CD4-positive, alpha-beta memory T cell (primary cell): ENCODE data around the gene FAM161B. TPM values are rescaled to one million over a fixed set of nuclear protein-coding genes. Genes with fewer than 3 reads are reported as not detected.
"Not testable (repeated sequence)": the region's sequence is repeated elsewhere in the genome, so short reads cannot be mapped to it uniquely, and the experiment has no call there.

ENCODE experiments used
- CTCF ChIA-PET: fragments of 350-600 bp; sonication (Branson Sonifier 250); formaldehyde crosslinking; loops from one replicate; lab custom pipeline; 2021; ENCODE audit warnings: inconsistent platforms; ENCODE audit not compliant: partially characterized antibody; lab: Charles Lee
- POLR2A ChIA-PET: fragments of 350-600 bp; sonication (Branson Sonifier 250); formaldehyde crosslinking; loops from one replicate; lab custom pipeline; 2021; ENCODE audit not compliant: partially characterized antibody; lab: Charles Lee
- DNase-seq, 5 donors: peaks; one replicate each; pipeline versions ENCODE4 v3.0.0 to v3.0.0-alpha.2; 2020 to 2022; ENCODE audit warnings: mixed read lengths in 1 of 5
- H3K27ac ChIP-seq: one replicate; pipeline ENCODE4 v1.7.0; 2013; ENCODE audit warnings: low read depth, low read length
- H3K27me3 ChIP-seq: 2 replicates; pipeline ENCODE4 v1.7.0; 2013; ENCODE audit warnings: mild to moderate bottlenecking, low read length, moderate library complexity; ENCODE audit not compliant: insufficient read depth
- H3K36me3 ChIP-seq: 2 replicates; pipeline ENCODE4 v1.7.0; 2013; ENCODE audit warnings: mild to moderate bottlenecking, low read length, moderate library complexity; ENCODE audit not compliant: insufficient read depth
- H3K4me1 ChIP-seq: 2 replicates; pipeline ENCODE4 v1.7.0; 2013; ENCODE audit warnings: mild to moderate bottlenecking, low read length, moderate library complexity; ENCODE audit not compliant: insufficient read depth
- H3K4me3 ChIP-seq, 2 donors: one replicate each; pipeline ENCODE4 v1.7.0; 2013; ENCODE audit warnings: low read length in 2 of 2, mild to moderate bottlenecking in 1 of 2
- H3K9me3 ChIP-seq, 2 donors: one replicate each; pipeline ENCODE4 v1.7.0; 2013; ENCODE audit warnings: low read length in 2 of 2, control low read depth in 1 of 2; ENCODE audit not compliant: control insufficient read depth in 1 of 2
- H3K27ac Mint-ChIP-seq, 7 donors: one replicate each; pipeline ENCODE4 v1.8.0; 2020 to 2021; ENCODE audit warnings: mixed read lengths in 7 of 7, mild to moderate bottlenecking in 6 of 7, inconsistent platforms in 3 of 7, moderate library complexity in 3 of 7
- H3K27me3 Mint-ChIP-seq, 2 donors: one replicate each; pipeline ENCODE4 v1.8.0; 2020 to 2021; ENCODE audit warnings: mixed read lengths in 2 of 2
- H3K36me3 Mint-ChIP-seq, 2 donors: one replicate each; pipeline ENCODE4 v1.8.0; 2020 to 2021; ENCODE audit warnings: mixed read lengths in 2 of 2, inconsistent platforms in 1 of 2, mild to moderate bottlenecking in 1 of 2
- H3K4me1 Mint-ChIP-seq, 4 donors: one replicate each; pipeline ENCODE4 v1.8.0; 2020 to 2021; ENCODE audit warnings: mixed read lengths in 4 of 4, mild to moderate bottlenecking in 1 of 4
- H3K4me3 Mint-ChIP-seq, 8 donors: one replicate each; pipeline ENCODE4 v1.8.0; 2020 to 2021; ENCODE audit warnings: mixed read lengths in 8 of 8, mild to moderate bottlenecking in 7 of 8, moderate library complexity in 6 of 8, inconsistent platforms in 3 of 8
- H3K9me3 Mint-ChIP-seq, 8 donors: one replicate each; pipeline ENCODE4 v1.8.0; 2020 to 2021; ENCODE audit warnings: mixed read lengths in 8 of 8, mild to moderate bottlenecking in 5 of 8, inconsistent platforms in 3 of 8, moderate library complexity in 1 of 8
- intact Hi-C: fragments of 100-400 bp; cut with micrococcal nuclease; formaldehyde crosslinking; loops from one replicate; pipeline ENCODE4 v1.15.1; 2023
- polyA plus RNA-seq, 2 donors: library from polyadenylated mRNA; unstranded; fragments of 300-500 nt; fragmentation: Illumina TruSeq; gene quantifications; one replicate each; pipeline ENCODE4 v1.2.3, GENCODE V29; 2021
- total RNA-seq, 2 experiments: library from RNA; stranded (reverse); gene quantifications; one replicate each; pipeline ENCODE4 v1.2.3, GENCODE V29; 2021

The FAM161B gene
- total and polyA plus RNA-seq, 4 experiments from 2014 or later = 0.59 to 6.5 (median 4.8) TPM

DNA sequence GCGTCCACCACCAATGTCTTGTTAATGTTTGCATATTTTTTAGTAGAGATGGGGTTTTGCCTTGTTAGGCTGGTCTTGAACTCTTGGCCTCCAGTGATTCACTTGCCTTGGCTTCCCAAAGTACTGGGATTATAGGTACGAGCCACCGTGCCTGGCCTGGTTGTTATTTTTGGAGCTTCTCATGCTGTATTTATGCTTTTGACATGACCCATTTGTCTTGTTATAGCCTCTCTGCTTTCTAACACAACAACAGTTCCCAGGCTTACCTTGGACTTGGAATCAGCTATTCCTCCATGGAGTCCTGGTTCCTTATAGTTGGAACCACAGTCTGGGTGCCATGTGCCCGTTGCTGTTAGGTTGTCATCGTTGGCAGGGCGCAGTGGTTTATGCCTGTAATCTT is 33.6 kb downstream of the FAM161B start:
- no peak overlapping the region for H3K4me3 ChIP-seq
- ChIA-PET CTCF (no interaction called here), POLR2A (no interaction called here)

DNA sequence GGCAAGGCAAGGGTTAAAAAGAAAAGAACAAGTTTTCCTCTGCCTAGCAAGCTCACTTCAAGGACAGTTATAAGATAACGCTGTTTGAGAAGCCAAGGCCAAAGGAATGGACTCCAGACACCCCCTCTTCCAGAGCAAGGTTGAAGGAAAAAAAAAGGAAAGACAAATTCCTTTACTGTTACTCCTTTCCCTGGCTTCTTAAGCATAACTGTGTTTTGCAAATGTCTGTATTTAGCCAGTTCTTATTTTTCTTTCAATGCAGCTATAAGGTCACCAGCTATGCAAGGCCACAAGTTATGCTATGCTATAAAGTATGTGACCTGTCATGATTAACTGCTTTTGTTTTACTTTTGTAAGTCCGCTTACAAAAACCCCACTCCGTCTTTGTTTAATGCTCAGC is 36.6 kb downstream of the FAM161B start:
- H3K4me1 ChIP-seq = no peaks in the 10 kb centered on the region
- Mint-ChIP-seq H3K27me3 (no peaks in the 10 kb centered on the region), H3K36me3 (peaks cover 62 to 68% of the 10 kb centered on the region in 2 donors), H3K9me3 (peaks cover 0 to 15% (median 9%) of the 10 kb centered on the region in 8 donors), H3K4me1 (peaks cover 0 to 11% (median 7%) of the 10 kb centered on the region in 4 donors), H3K27ac (no peak overlapping the region), H3K4me3 (no peak overlapping the region)
- H3K36me3 ChIP-seq = peaks cover 41% of the 10 kb centered on the region
- ChIA-PET CTCF (no interaction called here), POLR2A (no interaction called here)
- no peak overlapping the region for H3K27ac ChIP-seq
- no peak overlapping the region for H3K4me3 ChIP-seq
- no peaks in the 10 kb centered on the region for H3K27me3 ChIP-seq
- no peaks in the 10 kb centered on the region for H3K9me3 ChIP-seq
- DNase-seq = no peak
- intact Hi-C loops = no loop called here

More for the DNA sequence above, 33.6 kb downstream of the FAM161B start:
- Mint-ChIP-seq H3K4me1 (peaks cover 0 to 5% (median 4%) of the 10 kb centered on the region in 4 donors), H3K36me3 (peaks cover 53 to 58% of the 10 kb centered on the region in 2 donors), H3K4me3 (no peak overlapping the region), H3K27ac (peak overlapping the region in 2 of 7 donors; percentile 7 to 65), H3K27me3 (no peaks in the 10 kb centered on the region), H3K9me3 (peaks cover 0 to 15% (median 6%) of the 10 kb centered on the region in 8 donors)
- H3K9me3 ChIP-seq = no peaks in the 10 kb centered on the region
- H3K27ac ChIP-seq = no peak overlapping the region
- no peaks in the 10 kb centered on the region for H3K4me1 ChIP-seq
- DNase-seq = no peak
- intact Hi-C loops = no loop called here
- peaks cover 36% of the 10 kb centered on the region for H3K36me3 ChIP-seq
- no peaks in the 10 kb centered on the region for H3K27me3 ChIP-seq

DNA sequence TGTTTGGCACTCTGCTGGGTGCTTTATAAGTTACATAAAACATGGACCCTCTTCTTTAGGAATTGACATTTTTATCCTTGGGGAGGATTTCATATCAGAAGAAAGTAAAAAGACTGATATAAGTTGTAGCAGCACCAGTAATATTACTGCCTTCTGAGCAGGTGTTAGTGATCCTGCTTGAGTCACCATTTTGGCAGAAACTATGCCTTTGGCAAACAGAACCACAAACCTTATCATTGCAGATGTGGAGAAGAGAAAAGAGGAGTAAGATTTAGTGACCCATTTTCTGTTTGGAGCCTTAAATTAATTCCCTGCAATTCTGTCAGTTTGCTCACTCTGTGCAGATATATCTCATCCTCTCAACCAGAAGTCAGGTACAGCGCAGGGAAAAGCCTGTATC is 40.2 kb downstream of the FAM161B start:
- ChIA-PET POLR2A (no interaction called here), CTCF (no interaction called here)
- Histone ChIP-seq H3K4me3 (no peak overlapping the region), H3K36me3 (peaks cover 52% of the 10 kb centered on the region), H3K27ac (no peak overlapping the region), H3K27me3 (no peaks in the 10 kb centered on the region), H3K4me1 (no peaks in the 10 kb centered on the region), H3K9me3 (no peaks in the 10 kb centered on the region)
- no peak overlapping the region for H3K4me3 Mint-ChIP-seq
- H3K9me3 Mint-ChIP-seq = peaks cover 0 to 15% (median 9%) of the 10 kb centered on the region in 8 donors
- no peaks in the 10 kb centered on the region for H3K27me3 Mint-ChIP-seq
- peak overlapping the region in 5 of 7 donors; percentile 12 to 79 (median 28) for H3K27ac Mint-ChIP-seq
- intact Hi-C loops = no loop called here
- no peak for DNase-seq
- peaks cover 0 to 6% (median 3%) of the 10 kb centered on the region in 4 donors for H3K4me1 Mint-ChIP-seq
- H3K36me3 Mint-ChIP-seq = peaks cover 74 to 77% of the 10 kb centered on the region in 2 donors

DNA sequence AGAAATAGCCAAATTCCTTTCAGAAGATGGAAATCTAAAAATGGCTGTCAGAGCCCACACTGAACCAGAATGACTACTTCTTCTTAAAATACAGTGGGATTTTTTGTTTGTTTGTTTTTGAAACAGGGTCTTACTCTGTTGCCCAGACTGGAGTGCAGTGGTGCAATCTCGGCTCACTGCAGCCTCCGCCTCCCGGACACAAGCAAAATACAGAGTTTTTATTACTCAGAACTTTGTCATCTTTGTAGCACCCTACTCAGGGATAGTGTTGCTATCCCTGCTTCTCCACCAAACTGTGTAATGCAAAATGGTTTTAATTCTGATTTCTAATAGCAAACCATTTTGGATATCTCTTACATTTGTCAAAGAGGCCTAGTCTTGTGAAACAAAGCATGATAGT is 46.9 kb downstream of the FAM161B start:
- no peaks in the 10 kb centered on the region for H3K4me1 Mint-ChIP-seq
- DNase-seq = no peak
- Histone ChIP-seq H3K36me3 (peaks cover 45% of the 10 kb centered on the region), H3K4me1 (no peaks in the 10 kb centered on the region), H3K4me3 (no peak overlapping the region), H3K27ac (no peak overlapping the region), H3K9me3 (no peaks in the 10 kb centered on the region), H3K27me3 (no peaks in the 10 kb centered on the region)
- peaks cover 30 to 66% of the 10 kb centered on the region in 2 donors for H3K36me3 Mint-ChIP-seq
- no peaks in the 10 kb centered on the region for H3K9me3 Mint-ChIP-seq
- peak overlapping the region in 1 of 7 donors; percentile 44 for H3K27ac Mint-ChIP-seq
- no peak overlapping the region for H3K4me3 Mint-ChIP-seq
- ChIA-PET CTCF (no interaction called here), POLR2A (no interaction called here)
- no peaks in the 10 kb centered on the region for H3K27me3 Mint-ChIP-seq
- intact Hi-C loops = no loop called here

- peak overlapping the region in 3 of 7 donors; percentile 6 to 21 (median 18) for H3K27ac Mint-ChIP-seq
- Histone ChIP-seq H3K9me3 (no peaks in the 10 kb centered on the region), H3K27me3 (no peaks in the 10 kb centered on the region), H3K27ac (no peak overlapping the region), H3K4me1 (no peaks in the 10 kb centered on the region), H3K4me3 (no peak overlapping the region), H3K36me3 (peaks cover 48% of the 10 kb centered on the region)
- H3K36me3 Mint-ChIP-seq = peaks cover 37 to 67% of the 10 kb centered on the region in 2 donors
- peaks cover 2 to 8% (median 4%) of the 10 kb centered on the region in 4 donors for H3K4me1 Mint-ChIP-seq
- DNase-seq = no peak
- no peaks in the 10 kb centered on the region for H3K27me3 Mint-ChIP-seq
- ChIA-PET POLR2A (interaction anchor here (0.9 to 1.7 kb wide), 3 partner anchors 8 to 10 kb away, joined by 4 to 9 read pairs (median 8); partner anchors contain the start of gene ZNF410), CTCF (interaction anchor here (1.8 kb wide), 1 partner anchor 10 kb away, joined by 4 read pairs; the partner anchor contains the start of gene ZNF410)
- no peak overlapping the region for H3K4me3 Mint-ChIP-seq
- no peaks in the 10 kb centered on the region for H3K9me3 Mint-ChIP-seq
- intact Hi-C loops = no loop called here
Observed at GRCh38 chr14:73896521-73896920, 53.4 kb downstream of the FAM161B start.

GRCh38 chr14:73895939-73896338 is 54.0 kb downstream of the FAM161B start:
- peaks cover 3 to 8% (median 5%) of the 10 kb centered on the region in 4 donors for H3K4me1 Mint-ChIP-seq
- intact Hi-C loops = no loop called here
- H3K27me3 Mint-ChIP-seq = no peaks in the 10 kb centered on the region
- CTCF ChIA-PET = interaction anchor here (1.8 kb wide), 1 partner anchor 9 kb away, joined by 4 read pairs; the partner anchor contains the start of gene ZNF410
- peaks cover 46% of the 10 kb centered on the region for H3K36me3 ChIP-seq
- H3K27ac Mint-ChIP-seq = peak overlapping the region in 1 of 7 donors; percentile 23
- H3K36me3 Mint-ChIP-seq = peaks cover 37 to 65% of the 10 kb centered on the region in 2 donors
- no peak overlapping the region for H3K4me3 Mint-ChIP-seq
- no peak overlapping the region for H3K27ac ChIP-seq
- DNase-seq = no peak
- POLR2A ChIA-PET = interaction anchor here (0.9 to 1.7 kb wide), 2 partner anchors 8 to 10 kb away, joined by 4 to 8 read pairs; partner anchors contain the start of gene ZNF410
- no peaks in the 10 kb centered on the region for H3K9me3 Mint-ChIP-seq
- H3K9me3 ChIP-seq = no peaks in the 10 kb centered on the region
- H3K4me1 ChIP-seq = no peaks in the 10 kb centered on the region
- H3K4me3 ChIP-seq = no peak overlapping the region
- no peaks in the 10 kb centered on the region for H3K27me3 ChIP-seq

DNA sequence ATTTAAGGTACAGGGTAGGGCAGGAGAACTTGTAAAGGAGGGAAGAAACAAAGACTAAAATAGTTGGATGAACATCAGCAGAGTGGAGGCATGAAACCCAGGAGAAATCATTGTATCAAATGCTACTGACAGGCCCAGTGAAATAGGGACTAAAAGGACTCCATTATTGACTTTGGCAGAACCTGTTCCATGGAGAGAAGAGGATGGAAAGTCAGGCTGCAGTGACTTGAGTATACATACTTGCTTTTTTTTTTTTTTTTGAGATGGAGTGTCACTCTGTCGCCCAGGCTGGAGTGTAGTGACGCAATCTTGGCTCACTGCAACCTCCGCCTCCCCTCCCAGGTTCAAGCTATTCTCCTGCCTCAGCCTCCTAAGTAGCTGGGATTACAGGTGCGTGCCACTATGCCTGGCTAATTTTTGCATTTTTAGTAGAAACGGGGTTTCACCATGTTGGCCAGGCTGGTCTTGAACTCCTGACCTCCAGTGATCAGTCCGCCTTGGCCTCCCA is 55.7 kb downstream of the FAM161B start:
- POLR2A ChIA-PET, H3K9me3 ChIP-seq, H3K27ac ChIP-seq, H3K27me3 ChIP-seq, DNase-seq, H3K4me3 Mint-ChIP-seq, H3K9me3 Mint-ChIP-seq, H3K4me3 ChIP-seq, H3K27me3 Mint-ChIP-seq, intact Hi-C loops, H3K4me1 ChIP-seq, CTCF ChIA-PET: not testable (repeated sequence)
- H3K36me3 ChIP-seq = peaks cover 41% of the 10 kb centered on the region
- Mint-ChIP-seq H3K4me1 (peaks cover 8 to 20% (median 10%) of the 10 kb centered on the region in 4 donors), H3K36me3 (peaks cover 34 to 58% of the 10 kb centered on the region in 2 donors), H3K27ac (peak overlapping the region in 3 of 7 donors; percentile 19 to 62 (median 34))
